Stimulated activated memory B cell treated with anti-CD40 and anti-IgM and Interleukin-4, amounts not matched to agents 10 μg/mL and 1 μg/mL and 100 μg/mL, for 72 hours (primary cell): ENCODE data around the gene DPH7.
"Not testable (repeated sequence)": the region's sequence is repeated elsewhere in the genome, so short reads cannot be mapped to it uniquely, and the experiment has no call there.

ENCODE experiments used
- ATAC-seq: fragments of 150-1000 bp; cut with Tn5 transposase; 2 replicates; pipeline ENCODE4 v1.10.0; 2021
- H3K27ac Mint-ChIP-seq: one replicate; pipeline ENCODE4 v1.8.0; 2022; ENCODE audit warnings: mild to moderate bottlenecking, mixed read lengths
- H3K27me3 Mint-ChIP-seq: one replicate; pipeline ENCODE4 v1.8.0; 2022; ENCODE audit warnings: mixed read lengths
- H3K36me3 Mint-ChIP-seq: one replicate; pipeline ENCODE4 v1.8.0; 2022; ENCODE audit warnings: mixed read lengths
- H3K4me1 Mint-ChIP-seq: one replicate; pipeline ENCODE4 v1.8.0; 2022; ENCODE audit warnings: mixed read lengths
- H3K4me3 Mint-ChIP-seq: one replicate; pipeline ENCODE4 v1.8.0; 2022; ENCODE audit warnings: mild to moderate bottlenecking, moderate library complexity, mixed read lengths
- H3K9me3 Mint-ChIP-seq: one replicate; pipeline ENCODE4 v1.8.0; 2022; ENCODE audit warnings: mixed read lengths

Gene DPH7

GRCh38 chr9:137578518-137579258 is at the start of gene DPH7:
DPH7 (minus strand) TSS chr9:137578925; CDS start chr9:137578777, 148 bp downstream.
- H3K27me3 Mint-ChIP-seq = no peaks in the 10 kb centered on the region
- ATAC-seq = peak; percentile 98
- H3K9me3 Mint-ChIP-seq = no peaks in the 10 kb centered on the region
- peaks cover 46% of the 10 kb centered on the region for H3K36me3 Mint-ChIP-seq
- H3K27ac Mint-ChIP-seq = peak within 1 kb of the TSS; percentile 76
- peaks cover 43% of the 10 kb centered on the region for H3K4me1 Mint-ChIP-seq
- H3K4me3 Mint-ChIP-seq = peak within 1 kb of the TSS; percentile 80

DNA sequence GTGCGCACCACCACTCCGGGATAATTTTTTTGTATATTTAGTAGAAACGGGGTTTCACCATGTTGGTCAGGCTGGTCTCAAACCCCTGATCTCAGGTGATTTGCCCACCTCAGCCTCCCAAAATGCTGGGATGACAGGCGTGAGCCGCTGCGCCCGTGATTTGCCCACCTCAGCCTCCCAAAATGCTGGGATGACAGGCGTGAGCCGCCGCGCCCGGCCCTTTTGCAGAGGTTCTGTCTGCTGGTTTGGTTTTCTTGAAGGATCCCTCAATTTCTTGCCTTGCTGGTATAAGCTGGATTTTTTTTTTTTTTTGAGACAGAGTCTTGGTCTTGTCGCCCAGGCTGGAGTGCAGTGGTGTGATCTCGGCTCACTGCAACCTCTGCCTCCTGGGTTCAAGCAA is 48.7 kb upstream of the DPH7 start:
- H3K9me3 Mint-ChIP-seq, H3K27ac Mint-ChIP-seq, ATAC-seq, H3K27me3 Mint-ChIP-seq, H3K4me3 Mint-ChIP-seq: not testable (repeated sequence)
- Mint-ChIP-seq H3K36me3 (peaks cover 35% of the 10 kb centered on the region), H3K4me1 (peaks cover 67% of the 10 kb centered on the region)

DNA sequence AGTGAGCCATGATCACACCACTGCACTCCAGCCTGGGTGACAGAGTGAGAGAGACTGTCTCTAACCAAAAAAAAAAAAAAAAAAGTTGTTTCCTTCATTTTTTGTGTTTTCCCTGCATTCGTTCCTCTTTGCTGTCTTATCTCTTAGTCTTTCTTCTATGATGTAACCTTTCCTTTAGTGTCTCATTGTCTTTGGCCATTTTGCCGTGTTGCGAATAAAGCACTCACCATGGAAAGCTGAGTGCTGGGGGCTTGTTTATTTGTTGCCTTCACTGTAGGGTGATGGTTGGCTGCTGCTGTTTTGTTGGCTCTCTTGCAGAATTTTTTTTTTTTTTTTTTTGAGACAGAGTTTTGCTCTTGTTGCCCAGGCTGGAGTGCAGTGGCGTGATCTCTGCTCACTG is 47.7 kb upstream of the DPH7 start:
- Mint-ChIP-seq H3K36me3 (peaks cover 35% of the 10 kb centered on the region), H3K9me3 (no peaks in the 10 kb centered on the region), H3K27me3 (no peaks in the 10 kb centered on the region), H3K4me3 (no peak overlapping the region), H3K4me1 (peaks cover 58% of the 10 kb centered on the region), H3K27ac (no peak overlapping the region)
- ATAC-seq = no peak

- not testable (repeated sequence) for H3K27ac Mint-ChIP-seq, H3K27me3 Mint-ChIP-seq, H3K4me3 Mint-ChIP-seq, H3K9me3 Mint-ChIP-seq, ATAC-seq
- peaks cover 52% of the 10 kb centered on the region for H3K4me1 Mint-ChIP-seq
- H3K36me3 Mint-ChIP-seq = peaks cover 19% of the 10 kb centered on the region
Observed at GRCh38 chr9:137622211-137622610, 43.5 kb upstream of the DPH7 start.

GRCh38 chr9:137621131-137621757 is 42.5 kb upstream of the DPH7 start:
- Mint-ChIP-seq H3K4me3 (no peak overlapping the region), H3K27me3 (no peaks in the 10 kb centered on the region), H3K9me3 (no peaks in the 10 kb centered on the region), H3K36me3 (peaks cover 14% of the 10 kb centered on the region), H3K4me1 (peaks cover 49% of the 10 kb centered on the region), H3K27ac (no peak overlapping the region)
- ATAC-seq = no peak

DNA sequence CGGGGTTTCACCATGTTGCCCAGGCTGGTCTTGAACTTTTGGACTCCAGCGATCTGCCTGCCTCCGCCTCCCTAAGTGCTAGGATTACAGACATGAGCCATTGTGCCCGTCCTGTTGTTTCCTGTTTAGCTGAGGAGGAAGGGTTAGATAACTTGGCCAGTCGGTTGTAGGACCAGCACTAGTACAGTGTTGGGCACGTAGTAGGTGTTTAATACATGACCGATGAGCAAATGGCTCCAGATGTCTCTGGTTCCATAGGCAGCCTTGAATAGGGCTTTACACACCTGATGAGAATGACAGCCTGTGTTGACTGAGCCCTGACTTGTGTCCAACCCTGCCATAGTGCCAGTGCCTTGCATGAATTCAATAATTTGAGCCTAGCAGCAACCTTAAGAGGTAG is 41.9 kb upstream of the DPH7 start:
- Mint-ChIP-seq H3K36me3 (peaks cover 12% of the 10 kb centered on the region), H3K27me3 (no peaks in the 10 kb centered on the region), H3K9me3 (no peaks in the 10 kb centered on the region), H3K4me3 (no peak overlapping the region), H3K4me1 (peaks cover 46% of the 10 kb centered on the region), H3K27ac (no peak overlapping the region)
- no peak for ATAC-seq

GRCh38 chr9:137620048-137620405 is 41.3 kb upstream of the DPH7 start:
- H3K27me3 Mint-ChIP-seq = no peaks in the 10 kb centered on the region
- no peak for ATAC-seq

DNA sequence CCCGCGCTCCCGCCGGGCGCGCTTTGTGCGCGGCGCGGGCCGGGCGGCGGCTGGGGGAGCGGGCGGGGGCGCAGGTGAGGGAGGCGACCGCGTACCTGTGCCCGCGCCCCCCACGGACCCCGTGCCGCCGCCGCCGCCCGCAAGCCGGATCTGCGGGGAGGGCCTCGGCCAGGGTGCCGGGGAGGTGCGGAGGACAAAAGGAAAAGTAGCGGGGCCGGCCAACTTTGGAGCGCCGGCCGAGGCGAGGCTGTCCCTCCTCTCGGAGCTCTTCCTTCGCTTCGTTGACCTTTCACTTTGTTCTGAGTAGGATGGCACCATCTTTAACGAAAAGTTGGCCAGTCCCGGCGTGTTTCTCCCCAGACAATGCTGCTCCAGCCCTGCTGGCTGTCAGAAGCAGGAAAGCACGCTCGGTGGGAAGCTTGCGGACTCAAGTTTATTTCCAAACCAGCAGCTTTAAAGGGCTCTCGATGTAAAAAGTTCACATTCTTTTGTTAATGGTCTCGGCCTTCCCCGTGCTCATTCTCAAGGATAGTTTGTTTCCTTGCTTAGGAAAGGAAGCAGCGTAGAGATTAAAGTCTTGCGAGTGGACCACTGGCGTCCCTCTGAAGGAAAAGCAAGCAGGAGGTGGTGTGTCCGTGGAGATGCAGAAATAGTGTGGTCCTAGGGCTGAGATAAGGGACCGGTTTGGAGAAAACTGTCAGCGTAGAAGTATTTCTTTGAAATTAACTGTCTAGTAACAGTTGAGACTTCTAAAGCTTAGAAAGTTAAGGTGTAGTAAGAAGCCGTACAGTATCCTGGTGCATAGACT is 40.7 kb upstream of the DPH7 start:
- ATAC-seq = peak; percentile 61
- Mint-ChIP-seq H3K36me3 (peaks cover 12% of the 10 kb centered on the region), H3K9me3 (no peaks in the 10 kb centered on the region), H3K4me1 (peaks cover 43% of the 10 kb centered on the region), H3K27me3 (no peaks in the 10 kb centered on the region), H3K4me3 (peak overlapping the region; percentile 85), H3K27ac (peak overlapping the region; percentile 86)

More at GRCh38 chr9:137620048-137620405, 41.3 kb upstream of the DPH7 start:
- Mint-ChIP-seq H3K27ac (peak overlapping the region; percentile 86), H3K9me3 (no peaks in the 10 kb centered on the region), H3K36me3 (peaks cover 7% of the 10 kb centered on the region), H3K4me3 (peak overlapping the region; percentile 85), H3K4me1 (peaks cover 40% of the 10 kb centered on the region)

GRCh38 chr9:137618105-137619067 is 39.7 kb upstream of the DPH7 start, which contains the start of gene EHMT1:
EHMT1 (plus strand) TSS chr9:137619005; CDS start chr9:137619029, 24 bp downstream.
- H3K27ac Mint-ChIP-seq = peak within 1 kb of the TSS; percentile 86
- H3K9me3 Mint-ChIP-seq = no peaks in the 10 kb centered on the region
- peak within 1 kb of the TSS; percentile 86 for H3K4me3 Mint-ChIP-seq
- ATAC-seq = peak; percentile 94
- peaks cover 37% of the 10 kb centered on the region for H3K4me1 Mint-ChIP-seq
- H3K36me3 Mint-ChIP-seq = peaks cover 7% of the 10 kb centered on the region
- no peaks in the 10 kb centered on the region for H3K27me3 Mint-ChIP-seq

DNA sequence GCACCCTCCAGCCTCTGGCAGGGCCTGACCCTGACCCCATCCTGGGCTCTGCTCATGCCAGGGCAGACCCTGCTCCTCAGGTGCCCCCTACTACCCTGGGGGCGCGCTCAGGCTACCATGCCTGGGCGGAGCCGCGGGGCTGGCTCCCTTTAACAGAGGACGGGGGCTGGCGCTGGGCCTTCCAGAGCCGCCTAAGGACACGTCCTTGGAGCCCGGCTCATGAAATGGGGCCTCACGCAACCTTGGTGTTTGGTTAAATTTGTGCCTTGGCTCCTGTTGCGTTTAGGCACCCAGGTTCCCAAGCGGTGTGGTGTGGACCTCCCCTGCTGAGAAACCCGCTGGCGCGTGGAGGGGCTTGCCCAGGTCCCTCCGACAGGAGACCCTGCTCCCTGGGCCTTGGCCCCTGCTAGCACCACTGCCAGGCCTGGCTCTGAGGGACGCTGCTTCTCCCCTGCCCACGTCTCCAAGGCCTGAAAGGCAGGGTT is 36.7 kb upstream of the DPH7 start:
- Mint-ChIP-seq H3K9me3 (no peaks in the 10 kb centered on the region), H3K27ac (no peak overlapping the region), H3K4me1 (peaks cover 51% of the 10 kb centered on the region), H3K36me3 (peaks cover 7% of the 10 kb centered on the region), H3K4me3 (no peak overlapping the region), H3K27me3 (no peaks in the 10 kb centered on the region)
- ATAC-seq = no peak

GRCh38 chr9:137614631-137615386 is 36.1 kb upstream of the DPH7 start:
- H3K27me3 Mint-ChIP-seq = no peaks in the 10 kb centered on the region
- peaks cover 47% of the 10 kb centered on the region for H3K4me1 Mint-ChIP-seq
- peaks cover 7% of the 10 kb centered on the region for H3K36me3 Mint-ChIP-seq
- no peak overlapping the region for H3K4me3 Mint-ChIP-seq
- H3K9me3 Mint-ChIP-seq = no peaks in the 10 kb centered on the region
- no peak overlapping the region for H3K27ac Mint-ChIP-seq
- ATAC-seq = no peak

GRCh38 chr9:137613738-137614523 is 35.2 kb upstream of the DPH7 start:
- peaks cover 42% of the 10 kb centered on the region for H3K4me1 Mint-ChIP-seq
- ATAC-seq = no peak
- peaks cover 7% of the 10 kb centered on the region for H3K36me3 Mint-ChIP-seq
- peak overlapping the region; percentile 58 for H3K27ac Mint-ChIP-seq
- H3K4me3 Mint-ChIP-seq = no peak overlapping the region
- H3K9me3 Mint-ChIP-seq = no peaks in the 10 kb centered on the region
- H3K27me3 Mint-ChIP-seq = no peaks in the 10 kb centered on the region

DNA sequence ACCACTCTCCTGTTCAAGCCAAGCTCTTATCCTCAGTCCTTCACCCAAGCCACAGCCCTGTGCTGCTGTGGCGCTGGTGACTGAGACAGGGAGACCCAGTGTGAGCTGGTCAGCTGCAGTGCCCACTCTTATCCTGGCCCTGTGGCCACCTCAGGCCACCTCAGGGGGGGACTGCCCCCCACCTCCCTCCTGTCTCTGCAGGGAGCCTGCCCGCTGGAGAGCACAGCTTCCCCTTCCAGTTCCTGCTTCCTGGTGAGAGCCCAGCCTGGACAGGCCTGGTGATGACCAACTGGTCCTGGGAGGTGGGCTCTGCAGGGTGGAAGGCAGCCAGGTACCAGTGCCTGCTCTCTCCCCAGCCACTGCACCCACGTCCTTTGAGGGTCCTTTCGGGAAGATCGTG is 34.5 kb upstream of the DPH7 start:
- no peaks in the 10 kb centered on the region for H3K27me3 Mint-ChIP-seq
- H3K9me3 Mint-ChIP-seq = no peaks in the 10 kb centered on the region
- H3K27ac Mint-ChIP-seq = peak overlapping the region; percentile 58
- H3K4me3 Mint-ChIP-seq = no peak overlapping the region
- peaks cover 42% of the 10 kb centered on the region for H3K4me1 Mint-ChIP-seq
- ATAC-seq = no peak
- H3K36me3 Mint-ChIP-seq = peaks cover 7% of the 10 kb centered on the region
